Ishikawa (cell line): Measurements from ENCODE around the gene TUBA4A.
A peak's percentile ranks its signal among the peaks of the same experiment; 100 is the strongest.

Source experiments
- CEBPB ChIP-seq: IDR thresholded peaks from 2 replicates; pipeline ENCODE4 v1.6.1; 2012
- CREB1 ChIP-seq: IDR thresholded peaks from 2 replicates; pipeline ENCODE4 v1.6.1; 2012; ENCODE audit warnings: low read depth
- EGR1 ChIP-seq: IDR thresholded peaks from 2 replicates; pipeline ENCODE4 v1.6.1; 2012
- EP300 ChIP-seq: IDR thresholded peaks from 2 replicates; pipeline ENCODE4 v1.6.1; 2012; ENCODE audit warnings: borderline replicate concordance
- FOXM1 ChIP-seq: IDR thresholded peaks from 2 replicates; pipeline ENCODE4 v1.6.1; 2012; ENCODE audit warnings: low read depth, borderline replicate concordance
- MAX ChIP-seq: IDR thresholded peaks from 2 replicates; pipeline ENCODE4 v1.6.1; 2012
- NFIC ChIP-seq: IDR thresholded peaks from 2 replicates; pipeline ENCODE4 v1.6.1; 2012
- RAD21 ChIP-seq: IDR thresholded peaks from 2 replicates; pipeline ENCODE4 v1.6.1; 2012; ENCODE audit warnings: low read depth
- REST ChIP-seq: IDR thresholded peaks from 2 replicates; pipeline ENCODE4 v1.6.1; 2012; ENCODE audit warnings: low read depth, mild to moderate bottlenecking
- TAF1 ChIP-seq: IDR thresholded peaks from 2 replicates; pipeline ENCODE4 v1.6.1; 2012; ENCODE audit warnings: low read depth, mild to moderate bottlenecking
- TCF12 ChIP-seq: IDR thresholded peaks from 2 replicates; pipeline ENCODE4 v1.6.1; 2012; ENCODE audit warnings: low read depth
- TEAD4 ChIP-seq: IDR thresholded peaks from 2 replicates; pipeline ENCODE4 v1.6.1; 2012
- USF1 ChIP-seq: IDR thresholded peaks from 2 replicates; pipeline ENCODE4 v1.6.1; 2012
- YY1 ChIP-seq: IDR thresholded peaks from 2 replicates; pipeline ENCODE4 v1.6.1; 2012; ENCODE audit warnings: low read depth
- ZBTB7A ChIP-seq: IDR thresholded peaks from 2 replicates; pipeline ENCODE4 v1.6.1; 2012; ENCODE audit warnings: low read depth

TUBA4A gene

GRCh38 chr2:219219784-219220532, 33.8 kb downstream of the TUBA4A start:
- TF ChIP-seq CREB1 (no peak), ZBTB7A (no peak), EP300 (no peak)

GRCh38 chr2:219218732-219219701, 34.7 kb downstream of the TUBA4A start, which contains the start of gene ABCB6:
Gene ABCB6 (minus strand): TSS chr2:219218958. CDS start chr2:219218673, 285 bp downstream.
- TF ChIP-seq TCF12: peak; percentile 37; the same call in 1 of the 2 replicates
- TF ChIP-seq FOXM1: 0 out of 2 replicates have a peak, but pooled peaks have one; percentile 22
- TF ChIP-seq CREB1: no peak
- TF ChIP-seq CEBPB: no peak
- TF ChIP-seq YY1: no peak
- TF ChIP-seq EP300: no peak; the same call in 1 of the 2 replicates
- TF ChIP-seq MAX: peak; percentile 99
- TF ChIP-seq TEAD4: no peak
- TF ChIP-seq REST: no peak
- no peak for TF ChIP-seq NFIC
- no peak for TF ChIP-seq RAD21
- peak; percentile 99 for TF ChIP-seq USF1
- peak; percentile 84 for TF ChIP-seq TAF1
- no peak; the same call in 1 of the 2 replicates for TF ChIP-seq EGR1
- TF ChIP-seq ZBTB7A: peak; percentile 87

- no peak for TF ChIP-seq RAD21
- no peak for TF ChIP-seq TEAD4
- TF ChIP-seq REST: peak; percentile 85
Observed at GRCh38 chr2:219218217-219218731, 35.4 kb downstream of the TUBA4A start.

GRCh38 chr2:219216535-219216915, 37.2 kb downstream of the TUBA4A start:
- TF ChIP-seq REST (no peak), NFIC (no peak), TAF1 (no peak), MAX (no peak), USF1 (no peak), ZBTB7A (no peak), CEBPB (no peak), FOXM1 (no peak), TEAD4 (no peak), RAD21 (no peak), CREB1 (no peak), YY1 (no peak), EP300 (no peak), TCF12 (no peak), EGR1 (no peak)
